IPS DF 4.7 (cell line): ENCODE measurements around the gene SAMD11.

ENCODE experiments used
- DNase-seq: peaks from one replicate; pipeline ENCODE4 v3.0.0-alpha.2; 2013; ENCODE audit warnings: low spot score; ENCODE audit errors: extremely low read depth

Gene SAMD11

DNA sequence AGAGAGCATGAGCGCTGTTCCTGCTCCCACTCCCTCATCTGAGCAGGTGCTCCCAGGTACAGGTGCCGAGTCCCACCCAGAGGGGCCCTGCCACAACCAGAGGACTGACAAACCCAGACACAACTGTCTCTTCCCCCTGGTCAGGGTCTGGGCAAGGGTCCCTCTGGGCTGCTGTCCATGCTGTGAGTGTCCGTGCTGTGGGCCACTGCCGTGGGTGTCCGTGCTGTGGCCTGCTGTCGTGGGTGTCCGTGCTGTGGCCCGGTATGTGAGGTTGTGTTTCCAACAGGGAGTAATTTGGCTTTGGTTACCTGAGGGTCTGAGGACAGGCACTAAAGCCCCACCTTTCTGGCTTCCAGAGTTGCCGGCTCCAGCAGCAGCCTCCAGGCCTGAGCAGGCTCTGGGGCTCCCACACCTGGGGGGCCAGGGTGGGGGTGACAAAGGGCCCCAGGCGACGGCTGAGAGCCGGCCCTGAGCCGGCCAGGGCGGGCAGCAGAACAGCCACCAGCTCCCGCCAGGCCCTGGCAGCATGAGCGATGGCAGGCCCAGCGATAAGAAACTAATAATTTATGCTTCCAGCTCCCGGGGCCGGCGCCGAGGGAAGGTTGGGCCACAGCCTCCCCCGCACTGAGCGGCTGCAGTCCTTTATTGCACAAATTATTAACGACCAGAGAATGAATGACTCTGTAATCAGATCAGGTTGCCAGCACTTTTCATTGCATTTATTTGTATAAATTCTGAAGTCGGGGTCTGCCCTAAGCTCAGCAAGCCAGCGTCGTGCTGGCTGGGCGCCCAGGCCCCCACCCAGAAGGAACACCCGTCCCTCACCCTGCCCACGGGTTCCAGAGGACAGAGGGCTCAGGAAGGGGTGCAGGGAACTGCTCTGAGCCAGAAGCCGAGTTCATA lies 7.3 kb upstream of the SAMD11 start:
- DNase-seq, result no peak

DNA sequence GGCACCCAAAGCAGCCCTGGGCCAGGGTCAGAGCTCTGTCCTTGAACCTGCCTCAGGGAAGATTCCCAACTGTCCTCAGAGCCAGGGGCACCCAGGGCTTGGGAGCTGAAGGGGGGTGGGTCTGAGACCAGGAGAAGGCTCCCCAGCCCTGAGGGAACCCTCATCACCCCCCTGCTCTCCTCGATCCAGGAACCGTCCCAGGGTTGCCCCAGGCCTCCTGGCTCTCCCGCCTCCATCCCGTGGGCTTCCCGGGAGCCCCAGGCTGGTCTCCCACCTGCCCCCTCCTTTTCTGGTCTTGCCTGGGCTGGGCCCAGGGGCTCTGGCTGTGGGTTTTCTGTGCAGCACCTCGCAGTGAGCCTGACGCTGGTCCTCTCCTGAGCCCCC lies 6.7 kb upstream of the SAMD11 start:
- no peak for DNase-seq

DNA sequence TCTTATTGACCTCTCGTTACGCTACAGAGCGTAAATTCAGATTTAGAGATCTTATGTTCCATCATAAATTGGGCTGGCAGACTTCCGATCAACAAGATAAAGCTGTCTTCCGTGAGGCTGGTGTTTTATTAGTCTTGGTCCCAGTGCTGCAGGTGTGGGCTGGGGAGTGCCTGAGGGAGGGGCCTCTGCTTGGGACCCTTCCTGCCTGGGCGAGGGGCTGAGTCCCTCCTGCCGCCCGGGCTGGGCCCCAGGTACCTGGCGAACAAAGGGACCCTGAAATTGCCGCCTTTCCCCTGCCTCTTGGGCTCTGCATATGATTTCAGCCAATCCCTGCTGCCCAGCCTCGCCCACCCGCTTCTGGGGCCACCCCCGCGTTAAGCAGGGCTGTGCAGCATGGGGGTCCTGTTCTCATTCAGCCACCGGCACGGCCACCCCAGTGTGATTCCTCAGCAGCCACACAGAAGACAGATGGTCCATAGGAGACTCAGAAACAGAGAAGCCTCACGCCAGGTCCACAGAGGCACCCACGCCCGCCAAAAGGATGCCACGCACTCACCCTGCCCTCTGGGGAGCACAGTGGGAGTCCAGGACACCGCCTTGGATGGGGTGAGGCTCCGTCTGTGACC lies 6.1 kb upstream of the SAMD11 start:
- DNase-seq, result no peak

DNA sequence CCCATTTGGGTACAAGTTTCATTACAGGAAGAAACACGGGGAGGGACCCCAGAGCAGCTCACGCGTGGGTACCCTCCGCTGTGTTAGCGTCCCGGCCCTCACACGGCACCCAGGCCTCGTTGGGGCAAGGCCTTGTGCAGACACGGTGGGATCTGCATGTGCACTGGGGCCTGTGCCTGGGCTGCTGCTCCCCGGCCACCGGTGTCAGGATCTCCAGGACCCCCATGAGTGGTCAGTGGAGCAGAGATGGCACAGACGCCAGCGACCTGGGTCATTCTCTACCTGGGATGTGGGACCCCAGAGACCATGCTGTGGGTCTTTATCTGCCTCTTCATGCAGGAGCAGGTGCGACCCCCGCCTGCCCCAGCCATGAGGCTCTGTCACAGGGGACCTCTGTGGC lies 5.4 kb upstream of the SAMD11 start:
- no peak for DNase-seq

DNA sequence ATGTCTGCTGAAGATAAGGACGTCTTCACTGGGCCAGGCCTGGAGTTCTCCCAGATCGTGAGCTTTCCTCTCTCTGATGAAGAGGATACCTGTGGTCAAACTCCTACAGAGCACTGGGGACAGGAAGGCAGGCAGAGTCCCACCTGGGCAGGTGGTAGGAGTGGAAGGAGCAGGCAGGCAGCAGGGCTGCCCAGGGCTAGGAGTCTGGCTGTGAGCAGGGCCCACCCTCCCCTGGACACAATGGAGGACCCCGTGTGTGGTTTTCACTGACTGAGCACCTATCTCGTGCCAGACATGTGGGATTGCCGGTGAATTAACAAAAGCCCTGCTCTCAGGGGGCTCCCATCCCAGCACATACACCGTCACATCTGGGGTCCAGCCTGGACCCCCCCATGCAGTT lies 4.9 kb upstream of the SAMD11 start:
- no peak for DNase-seq

DNA sequence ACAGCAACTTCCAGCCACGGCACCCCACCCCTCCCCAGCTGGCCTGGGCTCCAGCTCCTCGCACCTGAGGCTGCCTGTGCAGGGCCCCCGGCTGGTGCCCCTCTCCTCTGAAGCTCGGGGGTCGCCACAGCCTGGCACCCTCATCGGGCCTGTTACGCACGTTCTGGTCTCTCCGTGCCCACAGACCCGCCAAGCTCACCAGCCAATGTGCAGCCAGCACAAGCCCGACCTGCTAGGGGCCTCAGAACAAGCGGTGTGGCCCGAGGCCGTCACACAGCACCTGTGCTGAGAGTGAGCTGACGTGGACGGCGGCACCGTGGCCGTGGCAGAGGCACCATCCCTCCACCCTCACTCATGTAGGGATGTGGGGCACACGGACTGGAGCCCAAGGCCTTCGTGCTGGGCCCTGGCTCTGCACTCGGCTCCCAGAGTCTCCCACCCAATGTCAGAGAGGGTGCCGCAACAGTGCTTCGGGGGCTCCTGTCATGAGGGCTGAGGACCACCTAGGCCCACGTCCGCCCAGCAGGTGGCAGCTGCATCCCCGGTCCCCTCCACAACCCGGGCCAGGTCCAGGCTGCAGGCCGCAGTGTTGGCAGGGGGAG lies 4.4 kb upstream of the SAMD11 start:
- no peak for DNase-seq

DNA sequence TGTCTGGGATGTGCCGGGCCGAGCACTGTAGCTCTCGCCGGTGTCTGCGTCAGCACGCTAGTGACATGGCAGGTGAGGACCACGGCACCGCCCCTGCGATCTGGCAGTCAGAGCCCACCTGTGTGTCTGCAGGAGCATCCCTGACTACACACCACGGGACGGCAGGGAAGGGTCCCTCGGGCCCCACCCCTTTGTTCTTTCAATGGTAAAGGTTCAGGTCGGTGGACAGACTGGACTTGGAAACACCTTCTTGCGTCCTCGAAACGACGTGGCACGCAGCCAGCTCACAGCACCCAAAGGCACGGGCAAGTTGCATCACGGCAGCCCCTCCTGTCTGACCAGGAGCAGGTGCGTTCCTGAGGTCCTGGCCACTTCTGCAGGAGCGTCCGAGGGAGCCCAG lies 3.7 kb upstream of the SAMD11 start:
- DNase-seq, result no peak

DNA sequence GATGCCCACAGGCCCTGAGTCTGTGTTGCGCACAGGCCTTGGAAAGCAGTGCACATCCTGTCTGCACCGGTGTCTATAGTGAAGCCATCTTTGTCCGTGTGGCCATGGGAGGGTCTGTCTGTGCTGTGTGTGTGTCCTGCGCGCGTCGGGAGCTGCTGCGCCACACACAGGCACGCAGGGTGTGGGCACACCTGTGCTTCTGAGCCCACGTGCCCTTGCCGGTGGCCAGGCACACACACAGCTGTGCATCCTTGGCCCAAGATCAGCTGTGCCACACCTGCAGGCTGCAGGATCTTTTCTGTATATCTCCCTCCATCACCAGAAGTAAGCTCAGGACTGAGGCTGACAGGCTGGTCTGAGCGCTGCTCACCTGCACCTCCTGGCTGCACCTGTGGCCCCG lies 3.2 kb upstream of the SAMD11 start:
- no peak for DNase-seq

DNA sequence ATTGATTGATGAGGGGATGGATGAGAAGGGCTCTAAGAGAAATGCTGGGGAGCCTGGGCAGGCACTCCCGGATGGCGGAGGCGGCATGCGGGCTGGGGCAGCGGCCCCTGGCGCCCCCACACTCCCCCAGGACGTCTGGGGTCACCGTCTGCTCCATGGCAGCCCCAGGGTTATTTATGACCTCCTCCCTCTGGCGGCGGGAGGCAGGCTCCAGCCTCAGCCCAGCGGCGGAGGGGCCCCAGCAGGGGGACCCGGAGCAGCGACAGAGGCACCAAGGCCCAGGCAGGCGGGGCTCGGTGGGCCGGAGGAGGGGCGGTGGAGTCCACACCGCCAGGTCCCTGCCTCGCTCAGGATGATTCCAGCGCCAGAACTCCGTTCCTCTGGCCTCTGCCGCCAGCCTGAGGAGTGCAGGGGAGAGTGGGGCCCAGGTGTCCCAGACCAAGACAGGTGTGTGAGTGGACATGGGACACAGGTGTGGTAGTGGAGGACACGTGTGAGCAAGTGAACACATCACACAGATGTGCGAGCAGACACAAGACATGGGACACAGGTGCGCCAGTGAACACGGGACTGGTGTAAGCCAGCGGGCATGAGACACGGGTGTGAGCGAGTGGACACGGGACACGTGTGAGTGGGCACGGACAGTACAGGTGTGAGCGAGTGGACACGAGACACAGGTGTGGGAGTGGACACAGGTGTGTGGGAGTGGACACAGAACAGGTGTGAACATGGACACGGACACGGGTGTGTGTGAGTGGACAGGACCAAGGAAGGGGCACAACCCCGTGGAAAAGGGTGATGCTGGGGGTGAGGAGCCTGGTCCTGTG lies 2.5 kb upstream of the SAMD11 start:
- no peak for DNase-seq

DNA sequence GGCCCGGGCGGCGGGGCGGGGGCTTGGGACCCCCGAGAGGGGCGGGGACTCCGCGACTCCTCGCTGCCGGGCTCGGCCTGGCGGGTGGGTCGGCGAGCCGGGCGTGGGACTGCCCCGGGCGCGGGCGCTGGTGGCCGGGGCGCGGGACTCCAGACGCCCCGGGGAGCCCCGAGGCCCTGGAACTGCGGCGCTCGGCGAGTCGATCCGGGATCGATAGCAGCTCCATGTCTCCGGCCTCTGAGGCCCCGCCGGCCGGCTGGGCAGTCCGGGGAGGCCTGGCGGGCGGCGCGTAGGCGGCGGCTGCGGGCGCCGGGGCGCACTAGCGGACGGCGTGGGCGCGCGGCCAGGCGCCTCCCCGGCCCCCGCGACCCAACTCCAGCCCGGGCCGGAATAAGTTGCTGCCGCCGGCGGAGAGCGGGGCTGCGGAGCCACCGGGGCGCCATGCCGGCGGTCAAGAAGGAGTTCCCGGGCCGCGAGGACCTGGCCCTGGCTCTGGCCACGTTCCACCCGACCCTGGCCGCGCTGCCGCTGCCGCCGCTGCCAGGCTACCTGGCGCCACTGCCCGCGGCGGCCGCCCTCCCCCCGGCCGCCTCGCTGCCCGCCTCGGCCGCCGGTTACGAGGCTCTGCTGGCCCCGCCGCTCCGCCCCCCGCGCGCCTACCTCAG lies 400 bp downstream of the SAMD11 start:
- no peak for DNase-seq

DNA sequence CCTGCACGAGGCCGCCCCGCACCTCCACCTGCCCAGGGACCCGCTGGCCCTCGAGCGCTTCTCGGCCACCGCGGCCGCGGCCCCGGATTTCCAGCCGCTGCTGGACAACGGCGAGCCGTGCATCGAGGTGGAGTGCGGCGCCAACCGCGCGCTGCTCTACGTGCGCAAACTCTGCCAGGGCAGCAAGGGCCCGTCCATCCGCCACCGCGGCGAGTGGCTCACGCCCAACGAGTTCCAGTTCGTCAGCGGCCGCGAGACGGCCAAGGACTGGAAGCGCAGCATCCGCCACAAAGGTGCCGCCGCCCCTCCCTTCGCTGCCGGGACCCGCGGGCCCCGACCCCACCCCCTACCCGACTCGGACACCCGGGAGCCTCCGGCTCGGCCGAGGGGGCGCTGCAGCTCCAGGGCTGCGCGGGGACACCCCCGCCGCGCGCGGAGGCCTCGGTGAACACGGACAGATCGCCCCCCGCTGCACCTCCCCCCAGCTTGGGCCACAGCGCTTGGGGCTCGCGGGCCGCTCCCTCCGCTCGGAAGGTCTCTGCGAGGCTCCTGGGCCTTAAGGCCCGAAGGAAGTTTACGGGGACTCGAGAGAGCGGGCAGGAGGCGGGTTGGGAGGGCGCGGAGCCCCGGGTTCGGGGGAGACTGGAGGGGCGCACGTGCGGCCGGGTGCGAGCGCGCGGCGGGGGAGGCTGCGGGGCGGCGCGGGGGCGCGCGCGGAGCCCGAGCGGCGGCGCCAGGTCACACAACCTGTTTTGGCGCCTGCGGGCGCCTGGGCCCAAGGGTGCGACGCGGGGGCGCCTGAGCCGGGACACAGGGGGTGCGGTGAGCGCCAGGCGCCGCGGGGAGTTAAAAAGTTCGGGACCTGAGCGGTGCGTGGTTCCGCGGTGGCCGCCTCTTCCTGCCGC lies 1.2 kb downstream of the SAMD11 start:
- no peak for DNase-seq

DNA sequence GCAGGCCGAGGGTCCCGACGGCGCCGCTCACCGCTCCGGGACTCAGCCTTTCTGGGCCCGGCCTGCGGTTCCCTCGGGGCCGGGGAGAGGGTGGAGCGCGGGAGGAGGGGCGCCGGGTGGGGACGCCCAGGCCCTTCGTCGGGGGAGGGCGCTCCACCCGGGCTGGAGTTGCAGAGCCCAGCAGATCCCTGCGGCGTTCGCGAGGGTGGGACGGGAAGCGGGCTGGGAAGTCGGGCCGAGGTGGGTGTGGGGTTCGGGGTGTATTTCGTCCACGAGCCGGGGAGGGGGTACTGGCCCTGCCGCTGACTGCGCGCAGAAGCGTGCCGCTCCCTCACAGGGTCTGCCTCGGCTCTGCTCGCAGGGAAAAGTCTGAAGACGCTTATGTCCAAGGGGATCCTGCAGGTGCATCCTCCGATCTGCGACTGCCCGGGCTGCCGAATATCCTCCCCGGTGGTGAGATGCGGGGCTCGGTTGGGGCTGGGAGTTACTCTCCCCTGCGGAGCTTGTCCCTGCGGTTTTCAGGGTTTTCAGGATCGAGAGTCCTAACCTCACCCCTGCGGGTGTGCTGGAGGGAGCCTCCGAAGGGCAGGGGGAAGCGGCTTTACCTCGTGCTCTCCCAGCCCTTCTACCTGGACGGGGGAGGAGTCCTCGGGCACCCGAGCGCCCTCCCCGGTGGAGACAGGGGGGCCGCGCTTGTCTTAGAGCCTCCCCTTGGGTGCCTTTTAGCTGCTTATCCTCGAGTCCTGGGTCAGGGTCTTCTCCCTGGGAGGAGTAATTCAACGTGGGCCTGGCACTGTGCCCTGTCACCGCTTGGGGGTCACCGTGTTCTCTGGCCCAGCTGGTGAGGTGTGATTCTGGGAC lies 2.1 kb downstream of the SAMD11 start:
- DNase-seq, result no peak

DNA sequence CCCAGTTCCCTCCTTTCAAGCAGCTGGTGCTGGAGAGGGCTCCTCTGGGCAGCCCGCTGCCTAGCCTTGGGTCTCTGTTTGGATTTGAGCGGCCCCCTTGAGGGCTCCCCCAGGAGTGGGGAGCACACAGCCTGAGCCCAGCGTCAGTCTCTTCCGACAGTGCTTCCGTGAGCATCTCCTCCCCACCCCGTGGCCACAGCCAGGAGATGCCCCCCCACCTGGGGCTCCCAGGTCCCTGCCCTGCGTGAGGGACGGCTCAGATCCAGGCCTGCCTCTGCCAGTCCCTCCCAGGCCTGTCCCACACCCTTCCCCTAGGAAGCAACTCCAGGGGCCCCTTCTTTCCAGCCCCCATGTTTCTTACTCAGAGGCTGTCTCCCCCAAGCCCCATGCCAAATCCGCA lies 3.5 kb downstream of the SAMD11 start:
- no peak for DNase-seq

DNA sequence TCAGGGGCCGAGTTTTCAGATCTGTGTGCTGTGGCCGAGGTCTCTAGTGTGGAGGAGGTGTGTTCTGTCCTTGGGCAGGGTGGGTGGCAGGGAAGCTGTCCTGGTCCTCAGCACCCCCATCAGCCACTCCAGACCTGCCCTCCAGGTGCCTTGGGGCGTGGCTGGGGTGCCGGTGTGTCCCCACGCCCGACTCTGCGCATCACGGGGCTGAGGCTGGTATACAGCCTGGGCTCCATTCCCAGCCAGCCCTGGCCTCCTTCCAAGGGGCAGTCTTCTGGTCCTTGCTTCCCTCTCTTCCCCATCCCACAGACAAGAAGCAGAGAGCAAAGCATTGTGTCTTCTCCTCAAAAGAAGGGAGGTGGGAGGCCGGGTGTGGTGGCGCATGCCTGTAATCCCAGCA lies 4.0 kb downstream of the SAMD11 start:
- no peak for DNase-seq

DNA sequence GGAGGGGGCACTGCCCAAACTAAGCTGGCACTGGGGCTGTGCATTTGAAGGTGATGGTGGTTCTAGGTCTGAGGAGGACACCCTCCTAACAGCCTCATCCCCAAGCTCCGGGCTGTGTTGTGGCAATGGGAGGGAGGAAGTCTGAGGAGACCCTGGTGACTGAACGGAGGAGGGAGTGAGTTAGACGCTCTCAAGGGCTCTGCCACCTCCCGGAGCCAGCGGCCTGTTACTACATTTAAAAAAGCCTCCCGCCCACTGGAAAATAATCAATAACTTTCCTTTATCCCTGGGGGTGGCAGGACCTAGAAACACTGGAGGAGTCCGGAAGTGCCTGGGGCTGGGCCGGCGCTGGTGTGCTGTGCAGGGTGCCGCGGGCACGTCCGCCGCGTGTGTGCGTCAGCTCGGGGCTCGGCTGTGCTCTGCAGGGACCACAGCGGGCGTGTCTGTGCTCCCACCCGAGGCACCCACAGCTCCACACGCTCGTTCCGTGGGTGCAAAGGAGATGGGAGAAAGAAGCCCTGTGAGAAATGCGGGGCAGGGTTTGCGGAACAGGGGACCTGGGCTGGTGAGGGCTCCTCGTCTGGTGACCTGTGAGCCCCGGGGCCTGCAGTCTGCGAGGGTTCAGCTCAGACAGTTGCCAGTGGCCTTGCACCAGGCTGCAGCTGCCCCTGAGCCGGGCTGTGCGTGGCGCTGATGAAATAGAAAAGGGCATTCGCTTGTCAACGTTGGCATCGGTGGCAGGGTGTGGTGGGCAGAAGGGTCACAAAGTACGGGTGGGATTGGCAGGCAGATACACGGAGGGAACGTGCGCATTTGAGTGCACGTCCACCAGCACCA lies 5.3 kb downstream of the SAMD11 start:
- DNase-seq, result no peak

DNA sequence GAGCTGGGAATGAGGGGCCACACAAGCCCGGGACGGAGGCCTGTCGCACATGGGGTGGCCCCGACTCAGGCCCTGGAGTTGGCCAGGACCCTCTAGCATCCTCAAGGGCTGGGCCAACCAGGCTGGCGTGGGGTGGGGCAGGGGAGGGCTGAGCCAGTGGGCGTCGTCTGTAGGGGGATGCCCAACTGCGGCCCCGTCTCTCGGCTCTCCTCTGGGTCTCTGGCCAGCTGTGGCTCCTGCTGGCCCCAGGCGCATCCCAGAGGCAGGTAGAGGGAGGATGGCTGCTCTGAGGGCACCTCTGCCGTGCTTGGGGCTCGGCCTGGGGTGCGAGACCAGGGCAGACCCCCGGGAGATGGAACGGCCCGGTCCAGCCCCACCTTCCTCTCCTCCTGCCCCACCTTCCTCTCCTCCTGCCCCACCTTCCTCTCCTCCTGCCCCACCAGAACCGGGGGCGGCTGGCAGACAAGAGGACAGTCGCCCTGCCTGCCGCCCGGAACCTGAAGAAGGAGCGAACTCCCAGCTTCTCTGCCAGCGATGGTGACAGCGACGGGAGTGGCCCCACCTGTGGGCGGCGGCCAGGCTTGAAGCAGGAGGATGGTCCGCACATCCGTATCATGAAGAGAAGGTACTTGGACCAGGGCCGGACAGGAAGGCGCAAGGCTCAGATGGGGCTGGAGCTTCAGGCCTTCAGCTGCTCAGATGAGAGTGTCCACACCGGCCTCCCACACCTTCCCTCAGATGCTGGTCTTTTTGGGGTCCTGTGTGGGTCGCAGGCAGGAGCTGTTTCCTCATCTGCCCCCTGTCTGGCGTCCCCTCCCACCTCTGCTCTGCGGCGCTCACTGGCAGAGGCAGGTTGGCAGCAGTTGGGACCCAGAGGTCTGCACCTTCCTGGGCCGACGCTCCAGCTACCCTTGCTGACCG lies 6.2 kb downstream of the SAMD11 start:
- DNase-seq, result no peak

DNA sequence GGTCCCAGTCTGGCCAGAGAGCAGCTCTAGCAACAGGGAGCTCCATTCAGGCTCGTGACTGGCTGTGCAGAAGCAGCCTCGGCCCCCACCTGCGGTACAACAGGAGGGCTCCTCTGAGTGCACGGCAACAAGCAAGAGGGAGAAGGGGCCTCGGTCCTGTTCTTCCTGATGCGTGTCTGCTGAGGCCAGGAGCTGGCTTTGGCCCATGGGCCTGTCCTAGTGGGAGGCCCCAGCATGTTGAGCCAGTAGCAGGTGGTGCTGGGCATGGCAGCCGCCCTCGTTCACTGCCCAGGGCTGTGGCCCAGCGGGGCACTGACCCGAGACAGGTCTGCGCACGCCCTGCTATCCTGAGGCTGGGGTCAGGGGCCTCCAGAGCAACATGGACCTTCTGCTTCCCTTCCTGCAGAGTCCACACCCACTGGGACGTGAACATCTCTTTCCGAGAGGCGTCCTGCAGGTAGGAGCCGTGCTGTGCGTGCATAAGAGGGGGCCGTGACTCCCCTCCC lies 7.0 kb downstream of the SAMD11 start:
- no peak for DNase-seq
